Liver (tissue), 9 donors: ENCODE results near the gene FBXW5. TPM values are rescaled to one million over a fixed set of nuclear protein-coding genes. Genes with fewer than 3 reads are reported as not detected.
A peak's percentile ranks its signal among the peaks of the same experiment; 100 is the strongest.

Experiments used
- DNase-seq: peaks from one replicate; pipeline ENCODE4 v3.0.0-alpha.2; 2017; ENCODE audit warnings: low spot score
- H3K27ac ChIP-seq, 2 donors: one replicate each; pipeline ENCODE4 v1.7.0; 2013; ENCODE audit warnings: inconsistent platforms in 2 of 2, low read length in 2 of 2, control low read depth in 1 of 2, low read depth in 1 of 2, mild to moderate bottlenecking in 1 of 2
- H3K27me3 ChIP-seq, 4 donors: one replicate each; pipeline versions ENCODE4 v1.6.1 to v1.7.0; 2013; ENCODE audit warnings: low read length in 3 of 4, inconsistent platforms in 1 of 4, mild to moderate bottlenecking in 1 of 4, moderate library complexity in 1 of 4; ENCODE audit not compliant: control insufficient read depth in 4 of 4, insufficient read depth in 4 of 4
- H3K36me3 ChIP-seq, 4 donors: one replicate each; pipeline versions ENCODE4 v1.6.1 to v1.7.0; 2013; ENCODE audit warnings: low read length in 3 of 4, mild to moderate bottlenecking in 3 of 4, low read depth in 1 of 4, moderate library complexity in 1 of 4; ENCODE audit not compliant: control insufficient read depth in 4 of 4, insufficient read depth in 3 of 4
- H3K4me1 ChIP-seq, 4 donors: one replicate each; pipeline versions ENCODE4 v1.6.1 to v1.7.0; 2013; ENCODE audit warnings: low read length in 3 of 4, mild to moderate bottlenecking in 3 of 4, moderate library complexity in 1 of 4; ENCODE audit not compliant: control insufficient read depth in 4 of 4, insufficient read depth in 4 of 4
- H3K4me3 ChIP-seq, 3 donors: one replicate each; pipeline versions ENCODE4 v1.6.1 to v1.7.0; 2013; ENCODE audit warnings: low read length in 3 of 3, control low read depth in 1 of 3, low read depth in 1 of 3, mild to moderate bottlenecking in 1 of 3
- H3K9ac ChIP-seq, 2 donors: one replicate each; pipeline ENCODE4 v1.7.0; 2013; ENCODE audit warnings: low read length in 2 of 2, mild to moderate bottlenecking in 2 of 2, moderate library complexity in 2 of 2, control low read depth in 1 of 2, low read depth in 1 of 2
- H3K9me3 ChIP-seq, 4 donors: one replicate each; pipeline versions ENCODE4 v1.6.1 to v1.7.0; 2013; ENCODE audit warnings: low read length in 3 of 4; ENCODE audit not compliant: control insufficient read depth in 4 of 4
- CTCF ChIP-seq: fragments of 150-350 bp; IDR thresholded peaks from 2 replicates; pipeline ENCODE4 v1.5.1; 2017; ENCODE audit warnings: improper control_type of control experiment, low read depth, low read length; ENCODE audit not compliant: missing input control
- EGR1 ChIP-seq, 2 donors: IDR thresholded peaks; 2 replicates each; pipeline ENCODE4 v1.6.1; 2016 to 2018; ENCODE audit warnings: antibody characterized with exemption in 2 of 2, low read depth in 2 of 2
- HNF4G ChIP-seq: IDR thresholded peaks from 2 replicates; pipeline ENCODE4 v1.6.1; 2016; ENCODE audit warnings: antibody characterized with exemption
- JUND ChIP-seq, 2 donors: IDR thresholded peaks; 2 replicates each; pipeline ENCODE4 v1.6.1; 2016; ENCODE audit warnings: antibody characterized with exemption in 2 of 2
- MAX ChIP-seq: IDR thresholded peaks from 2 replicates; pipeline ENCODE4 v1.6.1; 2016; ENCODE audit warnings: antibody characterized with exemption
- NR2F2 ChIP-seq: IDR thresholded peaks from 2 replicates; pipeline ENCODE4 v1.6.1; 2016; ENCODE audit warnings: antibody characterized with exemption
- RAD21 ChIP-seq, 2 donors: IDR thresholded peaks; 2 replicates each; pipeline ENCODE4 v1.6.1; 2016; ENCODE audit warnings: antibody characterized with exemption in 2 of 2, mild to moderate bottlenecking in 2 of 2
- RXRA ChIP-seq, 2 donors: IDR thresholded peaks; 2 replicates each; pipeline ENCODE4 v1.6.1; 2017 to 2018; ENCODE audit warnings: antibody characterized with exemption in 2 of 2, mild to moderate bottlenecking in 1 of 2
- SP1 ChIP-seq: IDR thresholded peaks from 2 replicates; pipeline ENCODE4 v1.6.1; 2018; ENCODE audit warnings: antibody characterized with exemption, mild to moderate bottlenecking
- TAF1 ChIP-seq: conservative IDR thresholded peaks from 2 replicates; pipeline ENCODE4 v1.6.1; 2016; ENCODE audit warnings: antibody characterized with exemption, mild to moderate bottlenecking
- ZBTB33 ChIP-seq: IDR thresholded peaks from 2 replicates; pipeline ENCODE4 v1.6.1; 2016; ENCODE audit warnings: antibody characterized with exemption
- WGBS: extraction: QIAGEN DNeasy Blood & Tissue Kit; methylation state at CpG from one replicate; pipeline ENCODE4 v1.1.7; 2013; 5-methylcytosine and 5-hydroxymethylcytosine counted together
- polyA plus RNA-seq, 2 donors: library from polyadenylated mRNA; stranded (reverse) in 1 of 2; unstranded in 1 of 2; fragments of 200-250 nt in 1 of 2; fragments of >200 nt in 1 of 2; fragmentation: Nextera tagmentation in 1 of 2; extraction: Ambion mirVana in 1 of 2; gene quantifications; one replicate each; pipeline versions ENCODE4 v1.2.1 to v1.2.3, GENCODE V29; 2013 to 2015
- total RNA-seq, 2 donors: library from RNA; depleted of rRNA; stranded (reverse); fragments of >200 nt; gene quantifications; one replicate each; pipeline ENCODE4 v1.2.3, GENCODE V29; 2014
- TF ChIP-seq, protein P1 (sequence below): IDR thresholded peaks from 2 replicates; pipeline ENCODE4 v1.6.1; 2016; ENCODE audit warnings: antibody characterized with exemption, mild to moderate bottlenecking
- donor health status: healthy.
- donor health status: healthy.
- donor health status: healthy.
- donor health status: healthy.
- donor health status: healthy.

Gene FBXW5
- total and polyA plus RNA-seq, 4 donors: 64.0 to 163 (median 109) TPM

DNA sequence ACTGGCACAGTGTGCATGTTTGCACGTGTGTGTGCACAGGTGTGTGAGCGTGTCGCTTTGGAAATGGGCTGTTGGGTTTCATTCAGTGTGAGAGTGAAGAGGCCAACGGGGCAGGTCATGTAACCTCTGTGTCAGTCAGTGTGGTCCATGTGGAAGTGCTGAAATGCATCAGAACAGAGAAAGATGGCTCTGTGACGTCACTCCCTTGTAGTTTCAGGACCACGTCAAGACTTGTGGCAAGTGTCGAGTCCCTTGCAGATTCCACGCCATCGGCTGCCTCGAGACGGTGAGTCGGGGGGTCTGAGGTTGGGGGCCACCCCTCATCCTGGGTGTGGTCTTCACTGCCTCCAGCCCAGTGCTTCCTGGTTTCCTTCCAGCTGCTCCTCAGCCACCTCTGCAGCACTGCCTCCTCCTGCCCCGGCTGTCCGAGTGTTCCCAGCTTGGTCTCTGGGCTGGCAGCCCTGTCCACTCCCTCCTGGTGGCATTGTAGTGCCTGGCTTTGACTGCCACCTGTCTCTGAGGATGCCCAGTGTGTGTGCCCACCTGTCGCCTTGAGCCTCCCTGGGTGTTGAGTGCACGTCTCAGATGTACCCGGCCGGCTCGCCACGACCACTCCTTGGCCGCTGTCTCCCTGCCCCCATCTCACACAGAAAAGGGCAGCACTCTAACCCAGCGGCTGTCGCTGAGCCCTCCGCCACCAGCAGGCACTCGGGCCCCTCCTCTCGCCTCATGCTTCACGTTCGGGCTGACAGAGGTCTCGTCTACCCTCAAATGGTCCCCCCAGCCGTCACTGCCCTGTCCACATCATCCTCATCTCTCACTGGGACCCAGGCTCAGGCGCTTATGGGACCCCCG, 28.0 kb downstream of the FBXW5 start:
- no peak for DNase-seq
- 96% methylated on average over 32 of the region's 32 CpGs for WGBS
- Histone ChIP-seq H3K4me1 (no peaks in the 10 kb centered on the region), H3K27me3 (no peaks in the 10 kb centered on the region), H3K9ac (no peak overlapping the region), H3K9me3 (no peaks in the 10 kb centered on the region), H3K36me3 (peaks cover 8 to 45% (median 10%) of the 10 kb centered on the region in 4 donors), H3K27ac (no peak overlapping the region), H3K4me3 (no peak overlapping the region)
- TF ChIP-seq, protein P1, sequence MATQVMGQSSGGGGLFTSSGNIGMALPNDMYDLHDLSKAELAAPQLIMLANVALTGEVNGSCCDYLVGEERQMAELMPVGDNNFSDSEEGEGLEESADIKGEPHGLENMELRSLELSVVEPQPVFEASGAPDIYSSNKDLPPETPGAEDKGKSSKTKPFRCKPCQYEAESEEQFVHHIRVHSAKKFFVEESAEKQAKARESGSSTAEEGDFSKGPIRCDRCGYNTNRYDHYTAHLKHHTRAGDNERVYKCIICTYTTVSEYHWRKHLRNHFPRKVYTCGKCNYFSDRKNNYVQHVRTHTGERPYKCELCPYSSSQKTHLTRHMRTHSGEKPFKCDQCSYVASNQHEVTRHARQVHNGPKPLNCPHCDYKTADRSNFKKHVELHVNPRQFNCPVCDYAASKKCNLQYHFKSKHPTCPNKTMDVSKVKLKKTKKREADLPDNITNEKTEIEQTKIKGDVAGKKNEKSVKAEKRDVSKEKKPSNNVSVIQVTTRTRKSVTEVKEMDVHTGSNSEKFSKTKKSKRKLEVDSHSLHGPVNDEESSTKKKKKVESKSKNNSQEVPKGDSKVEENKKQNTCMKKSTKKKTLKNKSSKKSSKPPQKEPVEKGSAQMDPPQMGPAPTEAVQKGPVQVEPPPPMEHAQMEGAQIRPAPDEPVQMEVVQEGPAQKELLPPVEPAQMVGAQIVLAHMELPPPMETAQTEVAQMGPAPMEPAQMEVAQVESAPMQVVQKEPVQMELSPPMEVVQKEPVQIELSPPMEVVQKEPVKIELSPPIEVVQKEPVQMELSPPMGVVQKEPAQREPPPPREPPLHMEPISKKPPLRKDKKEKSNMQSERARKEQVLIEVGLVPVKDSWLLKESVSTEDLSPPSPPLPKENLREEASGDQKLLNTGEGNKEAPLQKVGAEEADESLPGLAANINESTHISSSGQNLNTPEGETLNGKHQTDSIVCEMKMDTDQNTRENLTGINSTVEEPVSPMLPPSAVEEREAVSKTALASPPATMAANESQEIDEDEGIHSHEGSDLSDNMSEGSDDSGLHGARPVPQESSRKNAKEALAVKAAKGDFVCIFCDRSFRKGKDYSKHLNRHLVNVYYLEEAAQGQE: peak; percentile 46
- no peak for TF ChIP-seq ZBTB33

DNA sequence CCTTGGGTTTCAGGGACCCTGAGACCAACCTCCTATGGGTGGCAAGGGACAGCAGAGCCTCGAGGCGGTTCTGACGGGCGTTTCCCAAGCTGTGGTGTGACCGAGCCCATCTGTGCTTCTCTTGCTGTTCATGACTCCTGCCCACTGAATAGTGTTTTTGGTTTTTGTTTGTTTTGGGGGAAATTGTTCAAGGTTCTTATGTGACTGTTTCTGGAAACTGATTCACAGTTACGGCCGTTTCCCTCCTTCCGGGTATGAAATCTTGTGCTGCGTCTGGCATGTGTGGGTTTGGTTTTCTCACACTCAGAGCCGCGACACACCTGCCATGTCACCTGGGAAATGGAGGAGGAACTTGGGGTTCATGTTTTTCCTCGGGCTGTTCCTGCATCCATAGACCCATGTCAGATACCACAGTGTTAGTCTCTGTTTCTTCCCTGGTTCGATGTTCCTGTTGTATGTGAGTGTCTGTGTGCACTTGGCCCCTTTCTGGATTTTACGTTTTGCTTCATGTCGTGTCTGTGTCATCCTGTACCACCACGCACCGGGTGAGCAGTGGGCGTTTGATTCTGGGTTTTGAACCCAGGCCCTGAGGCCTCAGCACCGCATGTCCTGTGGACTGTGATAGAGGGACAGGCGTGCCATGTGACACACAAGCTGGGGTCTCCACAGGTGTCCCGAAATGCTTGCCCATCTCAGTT, 28.8 kb downstream of the FBXW5 start:
- H3K9ac ChIP-seq: no peak overlapping the region
- peaks cover 6 to 42% (median 9%) of the 10 kb centered on the region in 4 donors for H3K36me3 ChIP-seq
- H3K4me1 ChIP-seq: no peaks in the 10 kb centered on the region
- TF ChIP-seq JUND (IDR thresholded peaks at IDR 0.05) (no peak), CTCF (no peak), RAD21 (IDR thresholded peaks at IDR 0.05) (no peak), HNF4G (no peak), MAX (no peak), EGR1 (IDR thresholded peaks at IDR 0.05; ENCODE audit: low read depth in 2 of 2) (no peak), NR2F2 (no peak), SP1 (no peak), RXRA (IDR thresholded peaks at IDR 0.05) (no peak), TAF1 (no peak)
- H3K27me3 ChIP-seq: no peaks in the 10 kb centered on the region
- 91% methylated on average over 21 of the region's 21 CpGs for WGBS
- DNase-seq: no peak
- no peaks in the 10 kb centered on the region for H3K9me3 ChIP-seq
- H3K4me3 ChIP-seq: no peak overlapping the region
- H3K27ac ChIP-seq: no peak overlapping the region
